Fibroblast of the aortic adventitia (primary cell): ENCODE results near the gene KLK8. TPM values are rescaled to one million over a fixed set of nuclear protein-coding genes. Genes with fewer than 3 reads are reported as not detected.

ENCODE experiments used
- DNase-seq: peaks from one replicate; pipeline ENCODE4 v3.0.0-alpha.2; 2010; ENCODE audit warnings: low read depth
- H3K4me3 ChIP-seq: 2 replicates; pipeline ENCODE4 v1.5.1; 2011; ENCODE audit warnings: low read depth, mild to moderate bottlenecking, control low read depth, low read length, moderate library complexity
- total RNA-seq: library from RNA; depleted of rRNA; stranded (reverse); fragments of >200 nt; gene quantifications from 2 replicates; pipeline ENCODE4 v1.2.3, GENCODE V29; 2012; ENCODE audit warnings: low replicate concordance
- TF ChIP-seq, protein P1 (sequence below): IDR thresholded peaks from 2 replicates; pipeline ENCODE4 v1.5.1; 2011; ENCODE audit warnings: mild to moderate bottlenecking, low read length, control low read depth, inconsistent platforms; ENCODE audit not compliant: insufficient read depth

The KLK8 gene
- total RNA-seq, 1 donor, result not detected

DNA sequence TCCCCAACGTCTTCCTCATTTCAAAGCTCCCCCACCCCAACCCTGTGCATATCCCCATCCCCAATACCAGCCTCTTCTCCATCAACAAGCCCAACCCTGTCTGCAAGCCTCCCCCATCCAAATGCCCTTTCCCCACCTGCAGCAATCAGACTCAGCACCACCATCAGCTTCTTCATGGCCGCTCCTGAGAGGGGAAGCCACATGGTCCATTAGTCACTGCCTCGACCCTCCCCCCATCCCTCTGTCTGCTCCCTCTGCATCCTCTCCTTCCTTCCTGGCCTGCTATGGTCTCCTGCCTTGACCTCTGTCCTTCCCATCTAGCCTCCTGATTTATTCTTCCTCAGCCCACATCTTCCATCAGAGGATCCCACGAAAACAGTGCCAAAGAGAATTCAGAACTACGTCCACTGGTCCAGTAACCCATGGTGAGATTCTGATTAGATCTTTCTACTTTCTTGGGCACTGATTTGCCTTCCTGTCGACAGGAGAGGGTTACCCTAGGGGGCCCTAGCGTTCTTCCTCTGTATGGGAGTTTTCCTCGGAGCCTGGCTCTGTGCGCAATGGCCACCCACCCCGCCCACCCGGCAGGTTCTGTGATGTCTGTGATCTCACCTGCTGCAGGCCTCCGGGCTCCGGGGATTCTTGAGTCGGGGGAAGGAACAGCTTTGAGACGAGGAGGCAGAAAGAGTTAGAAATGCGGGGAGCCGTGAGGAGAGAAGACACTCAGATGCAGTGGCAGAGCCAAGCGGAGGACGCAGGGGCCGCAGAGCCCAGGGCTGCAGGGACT lies 33.3 kb downstream of the KLK8 start:
- no peak overlapping the region for H3K4me3 ChIP-seq
- TF ChIP-seq, protein P1, sequence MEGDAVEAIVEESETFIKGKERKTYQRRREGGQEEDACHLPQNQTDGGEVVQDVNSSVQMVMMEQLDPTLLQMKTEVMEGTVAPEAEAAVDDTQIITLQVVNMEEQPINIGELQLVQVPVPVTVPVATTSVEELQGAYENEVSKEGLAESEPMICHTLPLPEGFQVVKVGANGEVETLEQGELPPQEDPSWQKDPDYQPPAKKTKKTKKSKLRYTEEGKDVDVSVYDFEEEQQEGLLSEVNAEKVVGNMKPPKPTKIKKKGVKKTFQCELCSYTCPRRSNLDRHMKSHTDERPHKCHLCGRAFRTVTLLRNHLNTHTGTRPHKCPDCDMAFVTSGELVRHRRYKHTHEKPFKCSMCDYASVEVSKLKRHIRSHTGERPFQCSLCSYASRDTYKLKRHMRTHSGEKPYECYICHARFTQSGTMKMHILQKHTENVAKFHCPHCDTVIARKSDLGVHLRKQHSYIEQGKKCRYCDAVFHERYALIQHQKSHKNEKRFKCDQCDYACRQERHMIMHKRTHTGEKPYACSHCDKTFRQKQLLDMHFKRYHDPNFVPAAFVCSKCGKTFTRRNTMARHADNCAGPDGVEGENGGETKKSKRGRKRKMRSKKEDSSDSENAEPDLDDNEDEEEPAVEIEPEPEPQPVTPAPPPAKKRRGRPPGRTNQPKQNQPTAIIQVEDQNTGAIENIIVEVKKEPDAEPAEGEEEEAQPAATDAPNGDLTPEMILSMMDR, result no peak
- DNase-seq, result no peak

DNA sequence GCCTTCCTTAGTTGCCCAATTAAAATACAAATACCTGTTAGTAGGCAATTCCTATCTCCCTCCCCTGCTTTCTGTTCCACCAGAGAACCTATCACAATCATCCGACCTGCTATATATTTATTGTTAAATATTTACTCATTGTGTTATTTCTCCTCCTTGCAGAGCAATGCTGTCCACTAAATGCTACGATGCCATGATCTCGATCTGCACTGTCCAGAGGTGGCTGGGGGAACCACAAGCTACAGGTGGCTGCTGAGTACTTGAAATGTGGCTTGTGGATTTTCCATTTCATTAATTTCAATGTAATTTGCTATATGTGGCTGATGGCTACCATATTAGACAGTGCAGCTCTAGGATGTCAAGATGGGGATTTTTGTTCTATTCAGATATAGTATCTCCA lies 37.1 kb downstream of the KLK8 start:
- no peak overlapping the region for H3K4me3 ChIP-seq
- DNase-seq, result no peak
- TF ChIP-seq, protein P1, result no peak

- TF ChIP-seq, protein P1, result no peak
- H3K4me3 ChIP-seq, result no peak overlapping the region
These were observed 38.0 kb downstream of the KLK8 start for GRCh38 chr19:50963381-50963780.

DNA sequence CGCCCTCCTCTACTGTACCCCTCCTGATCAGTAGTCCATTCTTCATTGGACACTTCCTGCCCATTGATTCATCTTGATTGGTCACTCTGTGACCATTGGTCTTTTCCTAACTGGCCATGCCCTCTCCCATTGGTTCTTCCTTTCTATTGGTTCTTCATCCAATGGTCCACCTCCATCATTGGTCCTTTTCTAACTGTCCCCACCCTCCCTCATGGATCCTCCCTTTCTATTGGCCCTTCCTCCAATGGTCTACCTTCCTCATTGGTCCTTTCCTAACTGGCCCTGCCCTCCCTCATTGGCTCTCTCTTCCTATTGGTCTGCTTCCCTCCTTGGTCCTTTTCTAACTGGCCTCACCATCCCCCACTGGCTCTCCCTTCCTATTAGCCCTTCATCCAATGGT lies 39.2 kb downstream of the KLK8 start:
- TF ChIP-seq, protein P1, result no peak

More at GRCh38 chr19:50963381-50963780, 38.0 kb downstream of the KLK8 start:
- no peak for DNase-seq

DNA sequence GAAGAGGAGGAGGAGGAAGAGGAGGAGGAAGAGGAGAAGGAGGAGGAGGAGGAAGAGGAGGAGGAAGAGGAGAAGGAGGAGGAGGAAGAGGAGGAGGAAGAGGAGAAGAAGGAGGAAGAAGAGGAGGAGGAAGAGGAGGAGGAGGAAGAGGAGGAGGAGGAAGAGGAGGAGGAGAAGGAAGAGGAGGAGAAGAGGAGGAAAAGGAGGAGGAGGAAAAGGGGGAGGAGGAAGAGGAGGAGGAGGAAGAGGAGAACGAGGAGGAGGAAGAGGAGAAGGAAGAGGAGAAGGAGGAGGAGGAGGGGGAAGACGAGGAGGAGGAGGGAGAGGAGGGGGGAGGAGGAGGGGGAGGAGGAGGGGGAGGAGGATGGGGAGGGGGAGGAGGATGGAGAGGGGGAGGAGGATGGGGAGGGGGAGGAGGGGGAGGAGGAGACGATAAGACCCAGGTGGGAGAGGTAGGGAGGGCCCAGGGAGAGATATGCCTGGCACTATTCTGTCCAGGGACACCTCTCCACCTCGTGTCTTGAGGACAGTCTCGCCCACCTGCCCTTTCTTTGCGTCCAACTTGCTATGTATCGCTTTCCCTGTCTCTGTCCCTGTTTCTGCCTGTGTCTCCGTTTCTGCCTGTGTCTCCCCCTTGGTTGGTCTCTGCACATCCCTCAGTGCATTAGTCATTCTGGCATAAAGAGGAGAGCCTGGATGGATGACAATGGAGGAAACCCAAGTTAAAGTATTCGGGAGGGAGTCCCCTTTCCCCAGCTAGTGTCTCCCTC lies 41.5 kb downstream of the KLK8 start:
- TF ChIP-seq, protein P1, result no peak
- H3K4me3 ChIP-seq, result no peak overlapping the region
- DNase-seq, result no peak

More for the DNA sequence above, 39.2 kb downstream of the KLK8 start:
- no peak overlapping the region for H3K4me3 ChIP-seq
- no peak for DNase-seq

DNA sequence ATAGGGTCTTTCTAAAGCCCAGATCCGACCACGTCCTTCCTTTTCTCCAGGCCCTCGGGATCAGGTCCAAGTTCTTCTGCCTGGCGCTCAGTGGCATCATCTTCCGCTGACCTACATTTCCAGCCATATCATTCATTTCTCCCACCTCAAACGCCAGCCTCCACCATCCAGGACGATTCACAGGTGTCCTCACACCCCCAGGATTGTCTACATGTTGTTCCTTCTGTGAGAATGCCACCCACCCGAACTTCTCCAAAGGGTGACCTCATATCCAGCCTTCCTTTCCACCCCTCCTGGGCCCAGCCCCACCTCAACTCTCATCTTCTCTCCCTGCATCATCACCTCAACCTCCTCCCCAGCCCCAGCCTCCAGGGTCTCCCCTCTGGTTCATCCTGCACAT lies 43.8 kb downstream of the KLK8 start:
- no peak overlapping the region for H3K4me3 ChIP-seq
- TF ChIP-seq, protein P1, result no peak
- DNase-seq, result no peak
